Activated gamma-delta T cell treated with anti-CD3 and anti-CD28 coated beads, Interleukin-2, amount 50 U/mL, for 16 hours (primary cell): ENCODE results near the gene TMEM79.

Source experiments
- DNase-seq: peaks from one replicate; pipeline ENCODE4 v3.0.0-alpha.2; 2020; ENCODE audit warnings: low read depth

Gene TMEM79

DNA sequence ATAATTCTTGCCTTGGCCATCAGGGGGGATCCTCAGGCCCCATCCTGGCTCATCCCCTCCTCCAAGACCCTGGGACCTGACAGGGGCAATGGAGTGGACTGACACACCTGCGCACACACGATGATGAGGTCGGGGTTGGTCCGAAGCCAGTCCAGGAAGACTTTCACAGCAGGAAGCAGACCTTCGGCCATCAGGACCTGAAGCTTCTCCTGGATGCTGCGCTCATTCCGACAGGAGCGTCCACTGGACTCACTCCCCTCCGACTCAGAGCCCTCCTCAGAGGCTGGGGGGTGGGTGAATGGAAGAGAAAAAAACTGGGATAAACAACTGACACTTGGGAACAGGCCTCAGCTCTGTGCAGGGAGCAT, 20.9 kb upstream of the TMEM79 start:
- DNase-seq: no peak

- DNase-seq: no peak
These were observed 18.1 kb upstream of the TMEM79 start for GRCh38 chr1:156266051-156266450.

- DNase-seq: no peak
These were observed 15.8 kb upstream of the TMEM79 start for GRCh38 chr1:156268336-156268735.

DNA sequence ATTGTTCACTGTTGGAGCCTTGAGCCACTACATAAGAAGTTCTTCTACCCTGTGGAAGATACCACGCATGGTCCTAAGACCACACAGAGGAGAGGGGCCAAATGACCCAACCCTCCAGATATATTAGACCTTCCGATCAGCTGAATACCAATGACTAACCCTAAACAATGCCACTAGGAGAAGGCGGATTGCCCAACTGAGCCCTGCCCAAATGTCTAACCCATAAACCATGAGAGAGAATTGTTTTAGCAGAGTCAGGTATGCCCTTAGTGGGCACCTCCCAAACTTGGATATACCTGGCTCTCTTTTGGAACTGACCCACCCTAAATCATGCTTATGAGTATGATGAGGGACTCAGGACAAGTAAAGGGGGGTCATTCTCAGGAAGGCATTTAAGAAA, 13.8 kb upstream of the TMEM79 start:
- no peak for DNase-seq

DNA sequence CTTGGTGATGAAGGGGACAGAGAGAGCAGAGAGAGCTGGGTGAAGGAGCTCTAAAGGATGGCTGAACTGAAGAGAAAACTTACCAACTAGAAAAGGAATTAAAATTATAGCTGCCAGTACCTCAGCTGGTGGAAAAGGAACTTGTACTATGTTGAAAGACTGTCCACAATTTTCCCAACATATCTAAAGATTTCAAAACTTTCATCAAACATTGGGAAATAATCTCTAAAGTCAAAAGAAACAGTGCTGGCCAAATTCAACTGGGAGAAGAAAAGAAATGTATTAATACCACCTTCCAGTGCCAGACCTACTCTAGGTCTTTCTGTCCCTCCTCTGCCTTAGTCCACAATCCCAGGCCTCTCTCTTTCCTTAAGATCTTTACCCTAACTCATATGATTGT, 7.6 kb upstream of the TMEM79 start:
- no peak for DNase-seq

DNA sequence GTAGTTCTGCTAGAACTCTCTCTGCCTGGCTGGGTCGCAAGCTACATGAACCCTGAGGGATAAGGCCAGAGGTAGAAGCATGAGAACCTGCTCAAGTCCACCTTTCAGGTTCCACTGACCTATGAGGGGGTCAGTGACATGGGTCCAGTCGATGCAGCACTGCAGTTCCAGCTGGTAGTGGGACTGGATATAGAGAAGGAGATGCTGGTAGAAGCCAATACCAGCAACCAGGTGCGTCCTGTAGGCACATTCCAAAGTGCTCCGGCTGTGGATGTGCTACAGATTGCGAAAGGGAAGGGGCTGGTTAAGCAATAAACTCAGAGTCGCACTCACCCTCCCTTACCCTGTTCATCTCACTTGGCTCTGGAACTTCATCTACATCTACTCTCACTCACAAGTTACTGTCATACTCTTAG, 7.2 kb upstream of the TMEM79 start:
- DNase-seq: no peak

GRCh38 chr1:156279837-156280236, 4.3 kb upstream of the TMEM79 start:
- DNase-seq: no peak

GRCh38 chr1:156281281-156281680, 2.8 kb upstream of the TMEM79 start:
- DNase-seq: peak; percentile 17

- DNase-seq: no peak
These were observed 2.2 kb upstream of the TMEM79 start for GRCh38 chr1:156281693-156282478.

- peak; percentile 90 for DNase-seq
These were observed 1.5 kb upstream of the TMEM79 start, which contains the start of gene SMG5 for GRCh38 chr1:156282479-156283222. TSS of gene SMG5 (minus strand) at chr1:156282825. CDS start at chr1:156282680, 145 bp downstream.

- no peak for DNase-seq
These were observed 604 bp upstream of the TMEM79 start for GRCh38 chr1:156283521-156283920.

GRCh38 chr1:156284757-156285156, 632 bp downstream of the TMEM79 start:
- no peak for DNase-seq

DNA sequence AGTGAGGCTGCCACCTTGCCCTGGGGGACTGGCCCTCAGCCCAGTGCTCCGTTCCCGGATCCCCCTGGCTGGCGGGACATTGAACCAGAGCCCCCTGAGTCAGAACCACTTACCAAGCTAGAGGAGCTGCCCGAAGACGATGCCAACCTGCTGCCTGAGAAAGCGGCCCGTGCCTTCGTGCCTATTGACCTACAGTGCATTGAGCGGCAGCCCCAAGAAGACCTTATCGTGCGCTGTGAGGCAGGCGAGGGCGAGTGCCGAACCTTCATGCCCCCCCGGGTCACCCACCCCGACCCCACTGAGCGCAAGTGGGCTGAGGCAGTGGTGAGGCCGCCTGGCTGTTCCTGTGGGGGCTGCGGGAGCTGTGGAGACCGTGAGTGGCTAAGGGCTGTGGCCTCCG, 1.3 kb downstream of the TMEM79 start:
- DNase-seq: no peak

GRCh38 chr1:156286061-156286460, 1.9 kb downstream of the TMEM79 start:
- no peak for DNase-seq

DNA sequence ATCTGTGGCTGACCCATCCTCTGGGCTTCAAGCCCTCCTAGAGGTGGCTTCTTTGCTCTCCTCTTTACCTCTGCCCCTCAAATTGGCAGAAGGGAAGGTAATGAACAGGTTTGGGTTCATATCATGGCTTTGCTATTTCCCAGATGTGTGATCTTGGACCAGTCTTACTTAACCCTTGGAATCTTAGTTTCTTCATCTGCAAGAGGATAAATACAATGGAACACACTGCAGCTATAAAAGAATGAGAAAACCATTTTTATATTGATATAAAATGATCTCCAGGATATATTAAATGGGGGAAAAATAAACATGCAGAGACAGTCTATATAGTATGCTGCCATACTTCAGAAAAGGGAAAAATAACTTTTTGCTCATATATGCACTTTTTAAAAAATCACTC, 5.7 kb downstream of the TMEM79 start:
- DNase-seq: no peak

DNA sequence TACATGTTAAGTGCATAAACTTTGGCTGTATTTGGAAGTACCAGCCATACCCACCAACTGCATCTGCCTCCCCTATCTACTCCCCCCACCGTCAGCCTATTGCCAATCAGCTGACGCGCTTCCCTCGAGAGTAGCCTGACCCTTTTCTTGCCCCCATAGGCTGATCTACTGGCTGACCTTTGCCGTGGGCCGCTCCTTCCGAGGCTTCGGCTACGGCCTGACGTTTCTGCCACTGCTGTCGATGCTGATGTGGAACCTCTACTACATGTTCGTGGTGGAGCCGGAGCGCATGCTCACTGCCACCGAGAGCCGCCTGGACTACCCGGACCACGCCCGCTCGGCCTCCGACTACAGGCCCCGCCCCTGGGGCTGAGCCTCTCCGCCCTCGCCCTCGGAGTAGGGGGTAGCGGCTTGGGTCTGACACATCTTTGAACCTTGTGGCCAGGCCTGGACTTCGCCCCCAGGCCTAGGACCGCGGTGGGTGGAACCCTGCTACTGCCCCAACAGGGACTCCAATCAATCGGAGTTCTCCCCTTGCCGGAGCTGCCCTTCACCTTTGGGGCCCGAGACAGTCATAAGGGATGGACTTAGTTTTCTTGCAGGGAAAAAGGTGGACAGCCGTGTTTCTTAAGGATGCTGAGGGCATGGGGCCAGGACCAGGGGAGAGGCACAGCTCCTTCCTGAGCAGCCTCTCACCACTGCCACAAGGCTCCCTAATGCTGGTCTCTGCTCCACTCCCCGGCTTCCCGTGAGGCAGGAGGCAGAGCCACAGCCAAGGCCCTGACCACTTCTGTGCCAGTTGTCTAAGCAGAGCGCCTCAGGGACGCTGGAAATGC, 7.3 kb downstream of the TMEM79 start:
- no peak for DNase-seq

DNA sequence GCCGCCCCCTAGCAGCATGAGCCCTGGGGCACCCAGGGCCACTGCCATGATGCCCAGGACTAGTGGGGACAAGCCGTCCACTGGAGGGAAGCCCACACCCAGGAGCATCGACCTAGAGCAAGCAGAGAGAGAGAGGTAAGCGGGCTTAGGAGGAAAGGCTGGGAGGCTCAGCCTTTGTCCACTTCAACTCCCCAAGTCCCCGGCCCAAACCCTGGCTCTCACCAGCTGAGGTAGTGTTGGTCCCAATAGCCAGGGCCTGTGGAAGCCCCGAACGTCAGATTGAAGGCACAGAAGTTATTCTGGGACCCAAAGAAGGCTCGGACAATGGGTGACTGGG, 8.9 kb downstream of the TMEM79 start:
- DNase-seq: no peak

DNA sequence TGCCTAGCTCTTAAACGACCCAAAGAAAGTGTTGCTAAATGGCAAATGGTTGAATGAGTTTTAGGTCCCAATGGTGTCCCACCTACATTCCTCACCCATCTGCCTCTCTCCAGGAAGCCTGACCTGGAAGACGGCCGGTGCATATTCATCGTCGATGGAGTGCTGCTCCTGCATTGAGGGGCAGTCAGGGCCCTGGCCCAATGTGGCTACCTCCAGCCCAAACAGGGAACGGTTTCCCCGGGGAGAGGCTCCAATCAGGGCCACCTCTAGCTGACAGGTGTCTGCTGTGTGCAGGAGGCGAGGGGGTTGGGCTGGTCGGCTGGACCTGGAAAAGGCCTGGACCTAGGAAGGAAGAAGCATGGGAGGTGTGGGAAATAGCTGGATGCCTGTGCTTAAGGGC, 9.8 kb downstream of the TMEM79 start:
- DNase-seq: no peak

DNA sequence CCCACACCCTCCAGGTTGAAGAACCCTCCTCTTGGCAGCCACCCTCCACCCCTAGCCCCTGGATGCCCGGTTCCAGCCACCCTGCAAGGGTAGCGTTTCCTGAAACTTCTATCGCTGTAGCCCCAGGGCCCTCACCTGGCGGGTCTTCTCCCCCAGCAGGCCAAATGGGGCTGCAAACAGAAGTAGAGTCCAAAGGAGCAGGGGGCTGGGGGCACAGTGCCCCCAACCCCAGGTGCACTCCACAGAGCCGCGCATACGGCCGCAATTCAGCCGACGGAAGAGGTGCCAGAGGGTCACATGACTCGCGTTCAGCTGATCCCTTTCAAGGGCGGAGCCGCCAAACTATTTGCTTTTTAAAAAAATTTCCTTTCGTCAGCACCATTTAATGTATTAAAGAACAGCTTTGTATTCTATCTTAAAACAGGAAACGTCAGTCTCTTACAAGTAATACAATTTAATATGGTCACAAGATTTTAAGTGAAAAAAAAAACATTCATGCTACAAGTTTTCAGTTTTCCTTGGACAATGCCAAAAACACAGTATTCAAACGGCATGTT, 11.3 kb downstream of the TMEM79 start, which contains the start of gene GLMP:
TSS of gene GLMP (minus strand) at position 289 of the 557 bp plus-strand sequence. CDS start at position 255, 34 bp downstream.
- DNase-seq: peak; percentile 23

DNA sequence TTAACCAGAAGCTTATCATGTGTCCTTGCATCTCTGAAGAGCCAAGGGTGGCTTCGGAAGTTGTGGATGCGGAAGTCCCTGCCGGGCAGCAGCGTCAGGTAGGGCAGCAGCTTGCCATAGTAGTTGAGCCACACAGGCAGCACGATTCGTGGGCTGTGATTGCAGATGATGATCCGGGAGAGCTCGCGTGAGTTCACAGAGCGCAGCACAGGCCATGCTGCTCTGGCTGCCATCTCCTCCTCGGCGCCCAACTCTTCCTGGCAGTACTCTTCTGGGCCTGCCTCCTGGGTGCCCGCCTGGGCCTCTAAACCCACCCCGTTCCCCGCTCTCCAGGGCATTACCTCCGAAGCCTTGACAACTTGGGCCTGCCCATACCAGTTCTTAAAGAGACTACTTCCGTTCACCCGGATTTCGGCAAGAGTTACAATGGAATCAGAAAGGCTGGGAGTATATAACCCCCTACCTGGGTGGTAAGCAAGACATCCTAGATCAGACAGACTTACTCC, 14.8 kb downstream of the TMEM79 start, which contains the start of gene VHLL:
TSS of gene VHLL (minus strand) at position 456 of the 506 bp plus-strand sequence. CDS start at position 338, 118 bp downstream.
- no peak for DNase-seq

GRCh38 chr1:156303241-156303640, 19.1 kb downstream of the TMEM79 start:
- no peak for DNase-seq

DNA sequence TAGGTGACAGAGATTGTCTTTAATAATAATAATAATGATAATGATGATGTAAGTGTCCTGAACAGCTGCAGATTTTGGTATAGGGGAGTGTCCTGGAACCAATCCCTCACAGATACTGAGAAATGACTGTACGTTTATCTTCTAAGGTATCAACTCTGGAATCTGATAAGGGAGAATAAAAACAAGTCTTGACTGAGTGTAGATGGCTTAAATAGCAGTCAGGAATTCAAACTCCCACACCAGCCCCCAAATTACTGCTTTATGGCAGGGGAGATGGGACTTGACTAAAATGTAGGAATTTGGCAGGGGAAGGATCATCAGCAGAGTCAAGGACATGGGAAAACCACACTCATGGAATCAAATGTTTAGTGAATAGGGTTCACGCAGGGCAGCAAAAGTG, 21.1 kb downstream of the TMEM79 start:
- DNase-seq: no peak
